ENCODE measurements around the gene C5orf63.
"Not testable (repeated sequence)": the region's sequence is repeated elsewhere in the genome, so short reads cannot be mapped to it uniquely, and the experiment has no call there.

Gene C5orf63

GRCh38 chr5:127074466-127074865 is 1.2 kb upstream of the C5orf63 start:
- no peak for DNase-seq (ENCODE audit: low spot score)

- DNase-seq (ENCODE audit: low spot score), result no peak
Observed at GRCh38 chr5:127070243-127070642, 3.1 kb downstream of the C5orf63 start.

- no peak for DNase-seq (ENCODE audit: low spot score)
Observed at GRCh38 chr5:127068493-127069214, 4.6 kb downstream of the C5orf63 start.

- no peak for DNase-seq (ENCODE audit: low spot score)
Observed at GRCh38 chr5:127066721-127067120, 6.6 kb downstream of the C5orf63 start.

GRCh38 chr5:127064253-127064840 is 9.0 kb downstream of the C5orf63 start:
- no peak for DNase-seq (ENCODE audit: low spot score)

- DNase-seq (ENCODE audit: low spot score), result no peak
Observed at GRCh38 chr5:127063257-127063913, 9.9 kb downstream of the C5orf63 start.

GRCh38 chr5:127061956-127062355 is 11.3 kb downstream of the C5orf63 start:
- no peak for DNase-seq (ENCODE audit: low spot score)

GRCh38 chr5:127061537-127061936 is 11.8 kb downstream of the C5orf63 start:
- no peak for DNase-seq (ENCODE audit: low spot score)

GRCh38 chr5:127060470-127060985 is 12.8 kb downstream of the C5orf63 start:
- no peak for DNase-seq (ENCODE audit: low spot score)

- DNase-seq (ENCODE audit: low spot score), result no peak
Observed at GRCh38 chr5:127056896-127057295, 16.4 kb downstream of the C5orf63 start.

- no peak for DNase-seq (ENCODE audit: low spot score)
Observed at GRCh38 chr5:127055880-127056653, 17.2 kb downstream of the C5orf63 start.

- not testable (repeated sequence) for DNase-seq (ENCODE audit: low spot score)
Observed at GRCh38 chr5:127053551-127053950, 19.8 kb downstream of the C5orf63 start.

- no peak for DNase-seq (ENCODE audit: low spot score)
Observed at GRCh38 chr5:127053049-127053448, 20.3 kb downstream of the C5orf63 start.

- DNase-seq (ENCODE audit: low spot score), result no peak
Observed at GRCh38 chr5:127051591-127051990, 21.7 kb downstream of the C5orf63 start.

- no peak for DNase-seq (ENCODE audit: low spot score)
Observed at GRCh38 chr5:127046343-127047072, 26.8 kb downstream of the C5orf63 start.

GRCh38 chr5:127042593-127042992 is 30.7 kb downstream of the C5orf63 start:
- DNase-seq (ENCODE audit: low spot score), result peak; percentile 32

- DNase-seq (ENCODE audit: low spot score), result no peak
Observed at GRCh38 chr5:127041571-127041970, 31.7 kb downstream of the C5orf63 start.

GRCh38 chr5:127040796-127041520 is 32.3 kb downstream of the C5orf63 start:
- no peak for DNase-seq (ENCODE audit: low spot score)

GRCh38 chr5:127038550-127038949 is 34.8 kb downstream of the C5orf63 start:
- no peak for DNase-seq (ENCODE audit: low spot score)

- no peak for DNase-seq (ENCODE audit: low spot score)
Observed at GRCh38 chr5:127031863-127032232, 41.5 kb downstream of the C5orf63 start.

Measured in hematopoietic multipotent progenitor cell treated with erythropoietin and hydrocortisone succinate and interleukin-3 and kit ligand, for 15 days (in vitro differentiated cells).